ENCODE data around the gene SLC25A13. TPM values are rescaled to one million over a fixed set of nuclear protein-coding genes. Genes with fewer than 3 reads are reported as not detected.

SLC25A13 gene
- total RNA-seq, 1 experiment from 2014 or later = 102 TPM

- Histone ChIP-seq H3K9me3 (no peaks in the 10 kb centered on the region), H3K4me3 (ENCODE audit: low read depth, low read length) (no peak overlapping the region), H3K4me1 (peaks cover 16% of the 10 kb centered on the region), H3K27me3 (replicated peaks; ENCODE audit: control insufficient read depth, insufficient read depth, low read length) (no peaks in the 10 kb centered on the region), H3K36me3 (ENCODE audit: control insufficient read depth, insufficient read depth, low read length) (no peaks in the 10 kb centered on the region)
- TF ChIP-seq, protein P1, sequence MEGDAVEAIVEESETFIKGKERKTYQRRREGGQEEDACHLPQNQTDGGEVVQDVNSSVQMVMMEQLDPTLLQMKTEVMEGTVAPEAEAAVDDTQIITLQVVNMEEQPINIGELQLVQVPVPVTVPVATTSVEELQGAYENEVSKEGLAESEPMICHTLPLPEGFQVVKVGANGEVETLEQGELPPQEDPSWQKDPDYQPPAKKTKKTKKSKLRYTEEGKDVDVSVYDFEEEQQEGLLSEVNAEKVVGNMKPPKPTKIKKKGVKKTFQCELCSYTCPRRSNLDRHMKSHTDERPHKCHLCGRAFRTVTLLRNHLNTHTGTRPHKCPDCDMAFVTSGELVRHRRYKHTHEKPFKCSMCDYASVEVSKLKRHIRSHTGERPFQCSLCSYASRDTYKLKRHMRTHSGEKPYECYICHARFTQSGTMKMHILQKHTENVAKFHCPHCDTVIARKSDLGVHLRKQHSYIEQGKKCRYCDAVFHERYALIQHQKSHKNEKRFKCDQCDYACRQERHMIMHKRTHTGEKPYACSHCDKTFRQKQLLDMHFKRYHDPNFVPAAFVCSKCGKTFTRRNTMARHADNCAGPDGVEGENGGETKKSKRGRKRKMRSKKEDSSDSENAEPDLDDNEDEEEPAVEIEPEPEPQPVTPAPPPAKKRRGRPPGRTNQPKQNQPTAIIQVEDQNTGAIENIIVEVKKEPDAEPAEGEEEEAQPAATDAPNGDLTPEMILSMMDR (IDR thresholded peaks at IDR 0.05; ENCODE audit: insufficient read depth in 1 of 2, low read depth in 1 of 2, low read length in 1 of 2, severe bottlenecking in 1 of 2, unreplicated experiment in 1 of 2) = no peak
- Mint-ChIP-seq H3K27me3 (ENCODE audit: insufficient read depth, unreplicated experiment) (no peaks in the 10 kb centered on the region), H3K4me1 (ENCODE audit: low read depth, unreplicated experiment) (peaks cover 15% of the 10 kb centered on the region), H3K4me3 (ENCODE audit: unreplicated experiment) (no peak overlapping the region), H3K36me3 (ENCODE audit: insufficient read depth, unreplicated experiment) (peaks cover 37% of the 10 kb centered on the region), H3K27ac (ENCODE audit: unreplicated experiment) (no peak overlapping the region), H3K9me3 (ENCODE audit: unreplicated experiment) (no peaks in the 10 kb centered on the region)
- no peak for DNase-seq
- intact Hi-C loops (cut with micrococcal nuclease; ENCODE audit: unreplicated experiment) = loop anchor here (5.0 kb wide), 1 partner anchor 50 kb away; no protein-coding TSS in a partner anchor
- no TSS peak for BruUV-seq (replicated peaks)
- POLR2A ChIA-PET = no interaction called here
- CTCF ChIA-PET = interaction anchor here (1.0 kb wide), 1 partner anchor 53 kb away, joined by 4 read pairs; no protein-coding TSS in a partner anchor
Observed at GRCh38 chr7:96127746-96128145, 194.2 kb downstream of the SLC25A13 start.

GRCh38 chr7:96126382-96126781, 195.5 kb downstream of the SLC25A13 start:
- ChIA-PET CTCF (interaction anchor here (0.6 to 1.0 kb wide), 3 partner anchors 51 to 897 kb away, joined by 3 to 7 read pairs (median 6); no protein-coding TSS in a partner anchor), POLR2A (no interaction called here)
- Mint-ChIP-seq H3K36me3 (ENCODE audit: insufficient read depth, unreplicated experiment) (peaks cover 37% of the 10 kb centered on the region), H3K27me3 (ENCODE audit: insufficient read depth, unreplicated experiment) (no peaks in the 10 kb centered on the region), H3K9me3 (ENCODE audit: unreplicated experiment) (no peaks in the 10 kb centered on the region), H3K4me3 (ENCODE audit: unreplicated experiment) (peak overlapping the region; percentile 9), H3K4me1 (ENCODE audit: low read depth, unreplicated experiment) (peaks cover 15% of the 10 kb centered on the region), H3K27ac (ENCODE audit: unreplicated experiment) (peak overlapping the region; percentile 77)
- Histone ChIP-seq H3K4me3 (ENCODE audit: low read depth, low read length) (no peak overlapping the region), H3K4me1 (peaks cover 16% of the 10 kb centered on the region), H3K36me3 (ENCODE audit: control insufficient read depth, insufficient read depth, low read length) (no peaks in the 10 kb centered on the region), H3K27me3 (replicated peaks; ENCODE audit: control insufficient read depth, insufficient read depth, low read length) (no peaks in the 10 kb centered on the region), H3K9me3 (no peaks in the 10 kb centered on the region)
- BruUV-seq (replicated peaks) = no TSS peak
- intact Hi-C loops (cut with micrococcal nuclease; ENCODE audit: unreplicated experiment) = loop anchor here (5.0 kb wide), 1 partner anchor 49 kb away; no protein-coding TSS in a partner anchor
- TF ChIP-seq, protein P1 (IDR thresholded peaks at IDR 0.05; ENCODE audit: insufficient read depth in 1 of 2, low read depth in 1 of 2, low read length in 1 of 2, severe bottlenecking in 1 of 2, unreplicated experiment in 1 of 2) = no peak
- peak; percentile 36 to 62 for DNase-seq

- H3K4me1 Mint-ChIP-seq (ENCODE audit: low read depth, unreplicated experiment) = peaks cover 15% of the 10 kb centered on the region
- no peak overlapping the region for H3K4me3 Mint-ChIP-seq (ENCODE audit: unreplicated experiment)
- no TSS peak for BruUV-seq (replicated peaks)
- CTCF ChIA-PET = interaction anchor here (0.6 kb wide), 1 partner anchor 363 kb away, joined by 4 read pairs; no protein-coding TSS in a partner anchor
- Histone ChIP-seq H3K36me3 (ENCODE audit: control insufficient read depth, insufficient read depth, low read length) (no peaks in the 10 kb centered on the region), H3K4me1 (peaks cover 16% of the 10 kb centered on the region), H3K4me3 (ENCODE audit: low read depth, low read length) (no peak overlapping the region), H3K9me3 (no peaks in the 10 kb centered on the region), H3K27me3 (replicated peaks; ENCODE audit: control insufficient read depth, insufficient read depth, low read length) (no peaks in the 10 kb centered on the region)
- no peaks in the 10 kb centered on the region for H3K9me3 Mint-ChIP-seq (ENCODE audit: unreplicated experiment)
- TF ChIP-seq, protein P1 (IDR thresholded peaks at IDR 0.05; ENCODE audit: insufficient read depth in 1 of 2, low read depth in 1 of 2, low read length in 1 of 2, severe bottlenecking in 1 of 2, unreplicated experiment in 1 of 2) = no peak
- POLR2A ChIA-PET = no interaction called here
- DNase-seq = no peak
- intact Hi-C loops (cut with micrococcal nuclease; ENCODE audit: unreplicated experiment) = no loop called here
- H3K27ac Mint-ChIP-seq (ENCODE audit: unreplicated experiment) = no peak overlapping the region
- peaks cover 44% of the 10 kb centered on the region for H3K36me3 Mint-ChIP-seq (ENCODE audit: insufficient read depth, unreplicated experiment)
- H3K27me3 Mint-ChIP-seq (ENCODE audit: insufficient read depth, unreplicated experiment) = no peaks in the 10 kb centered on the region
Observed at GRCh38 chr7:96122746-96123145, 199.2 kb downstream of the SLC25A13 start.

Measured in Caco-2 (cell line).